Gastroesophageal sphincter (tissue), 3 donors: ENCODE results near the gene SPATA17.

Experiments
- CTCF ChIP-seq, 4 experiments: fragments of 200-600 bp in 2 of 4; fragments of 450-650 bp in 2 of 4; sonication (generic) in 1 of 4; IDR thresholded peaks; one replicate each; pipeline ENCODE4 v1.5.1; 2017 to 2019; ENCODE audit warnings: antibody characterized with exemption in 4 of 4, mild to moderate bottlenecking in 2 of 4, moderate library complexity in 2 of 4
- EP300 ChIP-seq: sonication (generic); formaldehyde crosslinking; IDR thresholded peaks from one replicate; pipeline ENCODE4 v1.6.1; 2017; ENCODE audit warnings: antibody characterized with exemption, mild to moderate bottlenecking
- POLR2A ChIP-seq, 2 donors: fragments of 450-650 bp; IDR thresholded peaks; one replicate each; pipeline ENCODE4 v1.6.1; 2017; ENCODE audit warnings: antibody characterized with exemption in 2 of 2, mild to moderate bottlenecking in 2 of 2, moderate library complexity in 1 of 2
- POLR2AphosphoS5 ChIP-seq: sonication (generic); formaldehyde crosslinking; IDR thresholded peaks from one replicate; pipeline ENCODE4 v1.6.1; 2017; ENCODE audit warnings: antibody characterized with exemption

- TF ChIP-seq CTCF (IDR thresholded peaks at IDR 0.05) (no peak), POLR2A (IDR thresholded peaks at IDR 0.05) (no peak), POLR2AphosphoS5 (no peak), EP300 (no peak)
Observed at GRCh38 chr1:217647791-217648190, 16.6 kb downstream of the SPATA17 start.
